Measurements from ENCODE around the gene GALNT16.

- no peak for TF ChIP-seq CTCF (IDR thresholded peaks at IDR 0.05)
- no peak for TF ChIP-seq EZH2 (IDR thresholded peaks at IDR 0.05; ENCODE audit: borderline replicate concordance, insufficient read depth, low read depth, low read length, poor library complexity, severe bottlenecking)
Observed at GRCh38 chr14:69214393-69214792, 45.6 kb upstream of the GALNT16 start.
